HG02973 (cell line): ENCODE data around the gene SMO.
A peak's percentile ranks its signal among the peaks of the same experiment; 100 is the strongest.

Source experiments
- ATAC-seq: cut with Tn5 transposase; IDR thresholded peaks from one replicate; pipeline ENCODE4 v1.9.1; 2021; ENCODE audit warnings: moderate library complexity; ENCODE audit not compliant: unreplicated experiment

SMO gene

DNA sequence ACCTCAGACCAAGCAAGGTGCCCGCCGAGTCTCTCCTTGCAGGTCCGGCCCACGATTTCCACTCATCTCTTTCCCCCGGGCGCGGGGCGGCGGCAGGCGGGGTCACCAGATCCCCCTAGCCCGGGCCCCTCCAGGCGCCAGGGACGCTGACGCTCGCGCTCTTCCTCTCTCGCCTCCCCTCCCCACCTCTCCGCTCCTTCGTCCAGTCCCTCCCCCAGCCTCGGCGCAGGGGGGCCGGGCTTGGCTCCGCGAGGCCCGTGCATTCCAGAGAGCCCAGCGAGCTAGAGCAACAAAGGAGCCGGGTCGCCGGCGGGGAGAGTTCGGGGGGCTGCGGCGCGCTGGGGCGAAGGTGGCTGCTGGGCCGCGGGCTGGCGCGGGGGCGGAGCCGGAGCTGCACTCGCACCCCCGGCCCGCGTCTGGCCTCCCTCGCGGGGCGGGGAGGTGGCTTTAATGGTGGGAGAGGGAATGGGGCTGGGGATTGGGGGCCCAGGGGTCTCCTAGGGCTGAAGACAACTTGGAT lies at the start of gene SMO:
TSS of gene SMO (plus strand) at position 262 of the 520 bp plus-strand sequence. CDS start 519 bp downstream, outside the sequence.
- ATAC-seq, result no peak

DNA sequence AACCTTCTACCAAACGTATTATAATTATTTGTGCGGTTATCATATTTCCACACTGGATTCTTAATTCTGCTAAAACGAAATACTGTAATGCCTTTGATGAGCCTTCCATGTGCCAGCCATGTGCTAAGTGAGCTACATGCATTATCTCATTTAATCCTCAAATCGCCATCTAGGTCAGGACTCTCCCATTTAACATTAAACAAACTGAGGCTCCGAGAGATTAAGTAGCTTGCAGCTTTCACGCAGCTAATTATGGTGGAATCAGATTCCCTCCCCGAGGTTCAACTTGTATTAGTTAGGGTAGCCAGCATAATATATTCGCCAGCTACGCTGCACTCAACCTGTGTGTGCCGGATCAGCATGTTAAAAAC lies 44.7 kb upstream of the SMO start:
- no peak for ATAC-seq

DNA sequence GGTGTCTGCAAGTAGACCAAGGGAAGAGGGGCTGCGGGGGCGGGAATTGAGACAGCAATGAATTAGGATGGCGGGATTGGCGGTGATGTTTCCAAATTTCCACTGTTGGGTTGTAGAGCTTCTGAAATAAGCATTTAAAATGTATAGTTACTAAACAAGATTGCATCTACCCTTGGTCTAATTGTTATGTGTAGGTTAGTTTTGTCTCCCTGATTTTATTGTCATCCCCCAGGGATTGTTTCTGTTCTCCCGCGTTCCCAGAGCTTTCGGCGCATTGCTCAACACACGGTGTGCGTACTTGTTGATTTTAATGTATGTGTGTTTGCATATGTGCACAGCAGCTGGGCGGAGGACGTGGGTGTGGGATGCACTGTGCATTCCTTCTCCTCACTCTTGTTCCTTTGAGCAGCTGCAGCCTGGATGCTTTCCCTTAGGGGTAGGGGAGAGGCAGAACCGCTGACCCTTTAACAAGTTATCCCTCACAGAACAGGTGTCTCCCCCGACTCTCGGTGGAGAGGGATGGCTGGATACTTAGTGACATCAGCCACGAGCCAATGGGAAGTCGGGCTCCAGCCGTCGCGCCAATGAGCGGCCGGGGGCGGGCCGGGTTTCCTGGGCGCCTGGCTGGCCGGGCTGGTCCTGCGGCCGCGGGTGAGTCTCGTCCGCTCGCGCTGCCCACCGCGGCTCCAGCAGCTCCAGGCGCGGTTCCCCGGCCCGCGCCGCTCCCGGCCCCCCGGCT lies 44.2 kb upstream of the SMO start, which contains the start of gene TSPAN33:
TSS of gene TSPAN33 (plus strand) at position 613 of the 739 bp plus-strand sequence. CDS start 274 bp downstream, outside the sequence.
- ATAC-seq, result peak; percentile 74

DNA sequence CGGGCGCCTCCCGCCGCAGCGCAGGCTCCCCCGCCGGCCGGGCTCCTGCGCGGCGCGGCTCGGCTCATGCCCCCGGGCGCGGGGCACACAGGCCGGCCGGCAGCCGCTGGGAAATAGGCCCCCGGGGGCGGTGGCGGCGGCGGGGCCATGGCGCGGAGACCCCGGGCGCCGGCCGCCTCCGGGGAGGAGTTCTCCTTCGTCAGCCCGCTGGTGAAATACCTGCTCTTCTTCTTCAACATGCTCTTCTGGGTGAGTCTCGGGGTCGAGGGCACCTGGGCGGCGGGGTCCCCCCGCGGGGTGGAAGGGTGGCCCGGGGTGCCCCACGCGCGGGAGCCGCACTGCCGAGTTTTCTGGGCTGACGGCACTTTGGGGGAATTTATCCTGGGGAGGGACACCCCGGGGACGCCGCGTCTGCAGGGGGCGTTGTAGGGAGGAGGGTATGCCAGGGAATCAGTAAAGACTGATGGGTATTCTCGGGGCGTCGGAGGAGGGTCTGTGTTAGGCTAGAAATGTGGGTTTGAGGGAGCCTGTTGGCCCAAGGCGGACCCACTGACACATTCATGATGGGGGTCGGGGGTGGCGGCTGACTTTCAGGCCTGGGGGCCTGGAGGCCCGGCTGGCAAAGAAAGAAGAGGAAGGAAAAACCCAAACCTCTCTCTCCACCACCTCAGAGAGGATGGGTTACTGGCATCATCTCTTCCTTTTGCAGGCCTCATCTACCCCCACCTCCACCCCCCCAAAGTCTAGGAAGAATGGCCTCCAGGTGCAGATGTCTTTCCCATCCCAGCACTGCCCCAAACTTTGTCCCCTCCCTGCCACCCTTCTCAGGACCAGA lies 43.4 kb upstream of the SMO start:
- ATAC-seq, result peak; percentile 7

DNA sequence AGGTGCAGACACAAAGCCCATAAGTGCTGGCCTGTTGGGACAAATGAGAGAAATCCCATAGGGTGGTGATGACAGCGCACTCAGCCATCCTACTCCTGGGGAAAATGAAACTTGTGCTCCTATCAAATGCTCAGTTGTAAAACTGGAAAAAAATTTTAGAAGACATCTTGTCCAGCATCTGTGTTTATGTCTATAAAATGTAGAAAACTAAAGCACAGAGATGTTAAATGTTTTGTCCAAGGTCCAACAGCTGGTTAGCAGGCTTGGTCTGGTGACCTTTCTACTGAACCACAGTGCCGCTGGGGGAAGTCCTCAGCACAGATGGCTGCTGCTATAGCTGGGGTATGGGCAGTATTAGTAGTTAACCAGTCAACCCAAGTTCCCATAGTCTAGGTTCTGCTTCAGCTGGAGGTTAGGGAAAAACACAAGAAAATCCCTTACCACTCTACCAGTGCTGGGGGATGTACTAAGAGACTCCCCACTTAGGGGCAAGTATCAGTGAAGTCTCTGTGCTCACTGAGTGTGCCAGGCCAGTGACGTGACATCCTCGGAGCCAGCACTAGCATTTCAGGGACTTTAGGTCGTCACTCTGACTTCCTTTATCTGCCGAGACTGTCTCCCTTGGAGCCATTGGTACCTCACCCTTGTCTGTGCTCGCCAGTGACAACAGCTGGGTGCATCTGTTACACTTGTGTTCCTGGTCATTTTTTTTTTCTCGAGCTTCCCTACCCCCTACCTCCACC lies 42.0 kb upstream of the SMO start:
- ATAC-seq, result peak; percentile 71

DNA sequence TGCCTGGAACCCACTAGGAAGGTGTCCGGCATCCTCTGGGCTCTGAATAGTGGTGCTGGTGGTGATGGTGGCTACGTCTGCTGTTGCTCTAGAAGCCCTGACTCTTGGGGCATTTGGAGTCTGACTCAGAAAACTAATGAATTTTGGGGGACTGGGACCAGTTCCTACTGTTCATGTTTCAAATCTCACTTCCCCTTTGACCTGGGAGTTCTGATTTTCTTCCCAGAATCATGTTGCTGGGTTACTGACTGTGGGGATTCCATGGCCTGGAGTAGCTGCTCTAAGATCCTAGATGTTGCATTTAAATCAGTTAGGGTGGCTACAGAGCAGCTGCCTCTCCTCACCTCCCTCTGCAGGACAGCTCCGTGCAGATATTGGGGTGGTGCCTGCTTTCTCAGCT lies 40.7 kb upstream of the SMO start:
- ATAC-seq, result no peak

DNA sequence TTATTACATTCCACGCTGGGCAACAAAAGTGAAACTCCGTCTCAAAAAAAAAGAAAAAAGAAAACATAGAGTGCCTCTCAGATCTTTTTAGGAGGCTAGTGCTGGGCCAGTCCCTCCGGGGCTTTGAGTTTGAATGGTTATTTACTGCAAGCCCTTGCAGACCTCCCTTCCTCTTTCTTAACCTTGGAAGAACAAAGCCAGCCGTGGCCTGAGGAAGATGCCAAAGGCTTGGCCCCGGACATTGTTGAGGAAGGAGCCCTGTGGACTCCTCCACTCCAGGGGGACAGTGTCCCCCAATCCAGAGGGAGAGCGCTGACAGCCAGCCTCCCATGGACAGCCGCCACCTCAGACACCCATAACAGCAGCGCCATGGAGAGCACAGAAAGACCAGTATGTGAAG lies 38.9 kb upstream of the SMO start:
- no peak for ATAC-seq

DNA sequence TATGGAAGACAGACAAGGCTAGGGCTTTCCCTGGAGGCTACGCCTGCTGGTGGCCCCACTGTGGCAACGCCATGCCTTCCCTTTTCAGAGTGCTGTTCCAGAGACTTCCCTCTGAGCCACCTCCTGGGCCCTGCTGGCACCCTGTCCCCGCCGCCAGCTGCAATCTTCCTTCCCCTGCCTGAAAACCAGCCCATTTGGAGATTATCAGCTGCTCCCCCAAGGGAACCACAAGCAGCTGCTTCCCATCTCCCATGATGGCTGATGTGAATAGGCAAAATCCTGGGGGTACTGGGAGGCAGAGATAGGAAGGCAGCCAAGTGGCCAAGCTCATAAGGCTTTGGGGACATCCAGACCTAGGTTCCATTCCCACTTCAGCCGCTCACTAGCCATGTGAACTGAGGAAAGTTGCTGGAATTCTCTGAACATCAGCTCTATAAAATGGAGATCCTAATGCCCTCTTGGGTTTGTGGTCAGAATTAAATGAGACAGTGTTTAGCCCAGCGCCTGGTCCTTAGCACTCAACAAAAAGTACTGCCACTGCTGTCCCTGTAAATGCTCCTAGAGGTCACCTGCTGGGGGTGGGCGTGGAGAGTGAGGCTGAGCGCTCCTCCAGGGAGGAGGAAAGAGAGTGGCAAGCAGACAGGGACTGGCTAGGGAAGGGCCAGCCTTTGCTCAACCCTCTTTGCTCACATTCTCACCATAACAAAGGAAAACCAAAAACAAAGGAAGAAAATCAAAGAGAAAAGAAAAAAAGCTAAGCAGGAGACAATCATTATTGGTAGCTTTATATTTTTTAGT lies 38.0 kb upstream of the SMO start:
- ATAC-seq, result no peak

DNA sequence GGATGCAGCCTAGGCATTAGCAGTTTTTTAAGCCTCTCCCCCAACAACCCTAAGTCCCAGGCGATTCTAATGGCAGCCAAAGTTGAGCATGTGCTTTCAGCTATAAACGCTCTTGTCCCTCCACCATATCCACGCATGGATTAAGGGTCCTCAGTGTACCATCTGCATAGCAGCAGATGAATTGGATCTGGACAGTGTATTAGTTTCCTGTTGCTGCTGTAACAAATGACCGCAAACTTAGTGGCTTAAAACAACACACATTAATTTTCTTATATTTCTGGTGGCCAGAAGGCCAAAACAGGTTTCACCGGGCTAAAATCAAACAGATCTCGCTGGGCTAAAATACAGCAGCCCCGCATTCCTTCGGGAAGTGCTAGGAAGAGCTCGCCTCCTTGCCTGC lies 30.8 kb upstream of the SMO start:
- no peak for ATAC-seq

DNA sequence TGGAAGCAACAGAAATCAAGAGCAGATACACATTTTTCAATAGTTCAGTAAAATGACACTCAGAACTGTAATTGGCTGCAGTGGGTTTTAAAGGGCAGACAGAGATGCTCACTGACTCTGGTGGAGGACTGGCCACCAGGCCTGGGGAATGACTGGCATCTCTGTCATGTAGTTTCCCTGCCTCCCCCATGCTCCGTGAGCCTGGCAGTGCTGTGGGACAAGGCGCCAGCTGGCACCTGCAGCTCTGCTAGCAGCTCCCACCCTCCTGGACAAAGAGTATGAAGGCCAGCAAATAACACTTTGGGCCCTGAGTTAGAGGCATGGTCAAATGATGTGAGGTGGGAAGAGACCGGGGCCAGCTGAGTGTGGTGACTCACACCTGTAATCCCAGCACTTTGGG lies 28.9 kb upstream of the SMO start:
- no peak for ATAC-seq

DNA sequence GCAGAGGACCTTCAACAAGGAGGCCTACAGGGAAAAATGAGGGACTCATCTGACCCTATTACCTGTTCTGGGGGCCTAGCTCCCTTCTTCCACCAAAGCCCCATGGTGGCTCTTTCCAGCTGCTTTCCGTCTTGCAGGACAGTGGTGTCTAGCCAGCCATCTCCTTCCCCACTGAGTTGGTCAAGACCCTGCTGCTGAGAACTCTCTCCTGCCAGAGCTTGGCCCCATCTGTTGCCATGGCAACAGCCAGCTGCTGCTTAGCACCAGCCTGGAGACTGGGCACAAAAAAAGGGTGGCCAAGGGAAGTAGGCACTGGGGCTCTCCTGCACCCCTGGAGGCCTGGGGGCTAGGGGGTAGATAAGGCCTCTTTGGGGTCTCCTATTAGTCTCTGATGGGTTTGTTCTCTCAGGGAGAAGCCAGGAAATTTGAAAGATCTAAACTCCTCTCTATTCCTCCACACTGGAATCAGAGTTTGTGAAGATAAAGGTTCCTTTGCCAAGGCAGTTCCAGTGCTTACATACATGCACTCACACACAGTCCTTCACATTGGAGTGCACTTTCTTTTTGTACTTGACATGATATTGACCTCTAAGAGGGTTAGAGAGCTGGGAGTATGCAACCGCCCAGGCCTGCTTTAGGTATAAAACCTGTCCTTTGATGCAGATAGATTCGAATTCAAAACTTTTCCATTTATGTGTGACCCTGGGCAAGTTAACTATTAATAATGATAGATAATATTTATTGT lies 28.1 kb upstream of the SMO start:
- ATAC-seq, result no peak

DNA sequence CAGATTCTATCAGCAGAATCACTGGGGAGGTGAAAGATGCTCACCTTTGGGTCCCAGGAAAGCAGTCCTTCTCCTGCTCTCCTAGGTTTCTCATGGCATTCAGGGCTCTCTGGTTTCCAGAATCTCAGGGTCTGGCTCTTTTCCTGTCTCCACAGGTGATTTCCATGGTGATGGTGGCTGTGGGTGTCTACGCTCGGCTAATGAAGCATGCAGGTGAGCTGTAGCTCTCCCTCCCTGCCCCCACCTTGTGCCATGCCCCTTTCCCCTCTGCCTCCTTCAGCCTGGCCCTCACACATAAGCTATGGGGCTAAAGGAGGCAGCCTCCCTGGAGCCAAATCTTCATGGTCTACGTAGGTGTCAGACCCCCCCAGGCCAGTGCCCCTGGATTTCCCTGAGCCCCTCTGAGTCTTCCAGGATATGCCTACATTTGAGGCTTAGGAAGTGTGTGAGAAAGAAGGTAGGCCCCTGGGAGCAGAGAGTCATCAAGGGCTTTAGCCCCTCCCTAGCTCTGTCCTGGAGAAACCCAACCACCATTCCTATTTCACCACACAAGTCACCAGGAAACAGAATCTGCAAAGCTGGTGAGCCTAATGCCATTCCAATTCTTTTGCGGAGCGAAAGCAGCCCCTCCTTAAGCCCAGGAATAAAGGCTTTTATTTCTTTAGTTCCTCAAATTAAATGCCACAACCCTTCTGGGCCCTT lies 26.8 kb upstream of the SMO start:
- ATAC-seq, result no peak

DNA sequence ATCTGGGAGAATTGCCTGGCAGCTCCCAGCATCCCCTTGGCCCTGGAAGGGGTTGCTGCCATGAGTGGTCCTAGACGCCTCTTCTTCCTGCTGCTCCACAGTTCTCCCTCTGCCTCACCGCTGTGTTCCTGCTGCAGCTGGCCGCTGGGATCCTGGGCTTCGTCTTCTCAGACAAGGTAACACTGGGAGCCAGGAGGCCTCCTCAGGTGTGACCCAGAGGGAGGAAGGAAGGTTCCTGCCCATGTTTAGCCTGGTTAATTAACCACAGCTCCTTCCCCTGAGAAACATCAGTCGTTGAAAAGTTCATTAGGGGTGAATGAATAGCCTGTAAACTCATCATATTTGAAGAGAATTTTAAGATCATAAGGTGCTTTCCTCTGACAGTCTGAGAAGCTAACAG lies 25.7 kb upstream of the SMO start:
- ATAC-seq, result no peak

DNA sequence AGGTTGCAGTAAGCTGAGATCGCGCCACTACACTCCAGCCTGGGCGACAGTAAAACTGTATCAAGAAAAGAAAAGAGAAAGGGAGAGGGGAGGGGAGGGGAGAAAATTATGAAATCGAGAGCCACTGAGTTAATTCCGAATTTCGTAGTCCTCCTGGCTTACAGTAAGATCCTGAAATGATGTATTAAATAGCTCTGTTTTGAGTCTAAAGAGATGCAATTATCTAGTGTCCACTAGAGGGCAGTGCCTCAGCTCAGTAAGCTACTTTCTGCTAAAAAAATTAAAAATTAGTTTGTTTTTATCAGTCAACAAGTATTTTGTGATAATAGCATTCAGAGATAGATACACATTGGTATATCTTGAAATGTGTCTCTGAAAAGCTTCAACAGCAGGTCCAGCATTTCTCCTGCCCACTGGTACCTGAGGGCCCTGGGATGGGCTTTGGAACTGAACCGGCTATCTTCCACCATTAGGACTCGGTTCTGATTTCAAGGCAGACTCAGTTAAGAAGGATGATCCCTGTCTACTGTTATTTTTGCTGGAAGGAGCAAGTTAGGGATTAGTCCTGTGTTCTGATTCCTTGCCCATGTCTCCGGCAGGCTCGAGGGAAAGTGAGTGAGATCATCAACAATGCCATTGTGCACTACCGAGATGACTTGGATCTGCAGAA lies 24.4 kb upstream of the SMO start:
- ATAC-seq, result no peak

DNA sequence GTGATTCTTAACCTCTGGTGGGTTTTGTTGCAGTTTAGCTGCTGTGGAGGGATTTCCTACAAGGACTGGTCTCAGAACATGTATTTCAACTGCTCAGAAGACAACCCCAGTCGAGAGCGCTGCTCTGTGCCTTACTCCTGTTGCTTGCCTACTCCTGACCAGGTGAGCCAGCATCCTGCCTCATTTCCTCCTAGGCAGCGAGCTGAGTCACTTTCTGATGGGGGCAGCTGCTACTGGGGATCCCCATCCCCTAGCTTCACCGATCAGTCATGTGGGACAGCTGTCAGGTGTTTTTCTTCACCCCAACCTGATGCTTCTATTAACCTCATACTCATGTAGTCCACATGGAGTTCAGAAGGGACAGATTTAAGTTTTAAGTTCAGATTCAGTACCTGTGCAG lies 21.7 kb upstream of the SMO start:
- ATAC-seq, result peak; percentile 41

DNA sequence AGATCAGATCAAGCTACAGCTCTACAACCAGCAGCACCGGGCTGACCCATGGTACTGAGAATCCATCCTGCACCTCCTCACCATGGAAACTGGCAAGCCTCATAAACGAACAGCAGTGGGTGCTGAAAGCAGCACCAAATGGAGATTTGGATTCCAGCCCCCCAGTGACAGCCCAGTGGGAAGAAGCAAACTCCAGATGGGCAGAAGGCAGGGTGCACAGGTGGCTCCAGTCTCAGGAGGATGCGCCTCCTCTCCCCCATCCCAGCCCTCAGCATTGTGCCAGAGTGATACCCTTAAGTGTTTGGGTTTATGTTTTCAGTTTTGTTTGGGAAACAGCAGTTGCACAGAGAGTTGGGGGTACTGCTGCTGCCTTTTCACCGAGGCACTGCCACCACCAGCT lies 20.6 kb upstream of the SMO start:
- no peak for ATAC-seq

DNA sequence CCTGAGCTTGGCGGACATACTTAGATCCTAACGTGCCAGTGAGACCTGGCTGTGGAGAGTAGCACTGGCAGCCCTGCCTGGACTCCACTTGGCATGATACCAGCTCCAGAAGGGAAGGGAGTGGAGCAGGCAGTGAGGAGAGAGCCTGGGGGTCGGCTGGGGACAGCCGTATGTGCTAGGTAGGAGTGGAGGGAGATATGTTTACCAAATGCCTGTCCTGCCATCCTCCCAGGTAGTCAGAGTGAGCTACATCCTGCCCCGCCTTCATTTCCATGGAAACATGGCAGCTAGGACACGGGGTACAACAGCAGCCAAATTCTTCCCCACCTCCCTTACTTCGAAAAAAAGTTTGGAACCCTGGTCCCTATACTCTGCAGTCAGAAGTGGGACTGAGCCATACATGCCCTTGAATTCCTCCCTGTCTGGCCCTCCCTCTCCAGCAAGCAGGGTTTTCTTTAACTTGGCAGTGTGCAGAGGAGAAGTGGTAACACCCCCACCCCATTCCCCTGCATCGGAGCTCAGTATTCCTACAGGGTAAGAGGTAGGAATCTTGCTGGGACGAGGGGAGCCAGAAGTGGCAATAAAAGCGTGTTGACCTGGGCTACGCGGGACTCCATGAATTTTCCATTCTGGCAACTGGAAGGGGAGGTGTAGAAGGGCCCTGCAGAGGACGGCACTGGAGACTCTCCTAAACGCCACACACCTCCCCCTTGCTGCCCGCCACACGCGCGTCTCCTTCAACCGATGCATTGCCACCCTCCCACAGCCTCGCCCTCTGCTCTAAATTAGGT lies 20.0 kb upstream of the SMO start:
- ATAC-seq, result no peak

DNA sequence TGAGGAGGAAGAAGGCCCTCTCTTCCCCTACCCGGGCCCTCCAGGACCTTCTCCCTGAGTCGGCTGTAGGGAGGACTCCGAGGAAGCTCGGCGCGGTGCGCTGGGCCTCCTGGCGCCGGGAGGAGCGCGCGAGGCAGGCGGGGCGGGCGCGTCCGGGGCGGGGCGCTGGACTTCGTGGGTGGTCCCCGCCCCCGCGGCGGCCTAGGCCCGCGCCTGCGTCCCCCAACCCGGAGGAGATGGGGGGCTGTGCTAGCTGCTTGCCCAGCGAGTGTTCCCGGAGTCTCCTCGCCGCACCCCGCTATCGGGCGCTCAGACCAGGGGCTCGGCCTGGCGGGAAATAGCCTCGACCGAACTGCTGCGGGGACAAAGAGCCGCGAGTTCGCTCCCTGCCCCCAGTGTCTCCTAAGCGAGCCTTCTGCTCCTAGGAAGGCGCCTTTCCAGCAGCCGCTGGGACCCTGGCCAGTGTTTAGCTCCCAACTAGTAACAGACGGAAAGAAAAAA lies 19.2 kb upstream of the SMO start:
- no peak for ATAC-seq
